GM12801 (cell line): ENCODE data around the gene TRIM17.
A peak's percentile ranks its signal among the peaks of the same experiment; 100 is the strongest.

Experiments
- CTCF ChIP-seq: IDR thresholded peaks from one replicate; pipeline ENCODE4 v1.5.1; 2011; ENCODE audit warnings: control low read depth; ENCODE audit not compliant: insufficient read length; ENCODE audit errors: extremely low read depth

The TRIM17 gene

GRCh38 chr1:228460821-228461220 is 44.2 kb upstream of the TRIM17 start:
- no peak for TF ChIP-seq CTCF

GRCh38 chr1:228459091-228459993 is 42.7 kb upstream of the TRIM17 start:
- peak; percentile 60 for TF ChIP-seq CTCF

- TF ChIP-seq CTCF = no peak
Measured at GRCh38 chr1:228457396-228458176, 40.9 kb upstream of the TRIM17 start.

- no peak for TF ChIP-seq CTCF
Measured at GRCh38 chr1:228457017-228457395, 40.3 kb upstream of the TRIM17 start.

- no peak for TF ChIP-seq CTCF
Measured at GRCh38 chr1:228456252-228457016, 39.8 kb upstream of the TRIM17 start.

- no peak for TF ChIP-seq CTCF
Measured at GRCh38 chr1:228455715-228456114, 39.1 kb upstream of the TRIM17 start.

- TF ChIP-seq CTCF = no peak
Measured at GRCh38 chr1:228454238-228454637, 37.6 kb upstream of the TRIM17 start.
